Neural progenitor cell (in vitro differentiated cells): ENCODE data around the gene EEF1AKMT3. TPM values are rescaled to one million over a fixed set of nuclear protein-coding genes. Genes with fewer than 3 reads are reported as not detected.
A peak's percentile ranks its signal among the peaks of the same experiment; 100 is the strongest.

Experiments
- DNase-seq: peaks from one replicate; pipeline ENCODE4 v3.0.0-alpha.2; 2016; ENCODE audit warnings: low spot score
- H2AFZ ChIP-seq: fragments of 200-600 bp; sonication (generic); replicated peaks from 2 replicates; pipeline ENCODE4 v1.6.1; 2016; ENCODE audit warnings: antibody characterized with exemption
- H3F3A ChIP-seq: fragments of 200-600 bp; sonication (generic); 2 replicates; pipeline ENCODE4 v1.6.1; 2016; ENCODE audit warnings: antibody characterized with exemption, low read depth
- H3K27ac ChIP-seq: fragments of 200-600 bp; sonication (generic); 2 replicates; pipeline ENCODE4 v1.5.1; 2016; ENCODE audit warnings: mild to moderate bottlenecking
- H3K27me3 ChIP-seq: fragments of 200-600 bp; sonication (generic); 2 replicates; pipeline ENCODE4 v1.6.1; 2016; ENCODE audit warnings: mild to moderate bottlenecking, moderate library complexity
- H3K36me3 ChIP-seq: fragments of 200-600 bp; sonication (generic); 2 replicates; pipeline ENCODE4 v1.5.1; 2016
- H3K4me1 ChIP-seq: fragments of 200-600 bp; sonication (generic); 2 replicates; pipeline ENCODE4 v1.6.1; 2016; ENCODE audit warnings: mixed run types
- H3K4me2 ChIP-seq: fragments of 200-600 bp; sonication (generic); 2 replicates; pipeline ENCODE4 v1.6.1; 2016
- H3K4me3 ChIP-seq: fragments of 200-600 bp; sonication (generic); 2 replicates; pipeline ENCODE4 v1.5.1; 2016
- H3K79me2 ChIP-seq: fragments of 200-600 bp; sonication (generic); 2 replicates; pipeline ENCODE4 v1.6.1; 2016; ENCODE audit warnings: low read depth
- H3K9ac ChIP-seq: fragments of 200-600 bp; sonication (generic); 2 replicates; pipeline ENCODE4 v1.6.1; 2016
- H3K9me3 ChIP-seq: fragments of 200-600 bp; sonication (generic); 2 replicates; pipeline ENCODE4 v1.5.1; 2016; ENCODE audit warnings: low read depth
- H4K20me1 ChIP-seq: fragments of 200-600 bp; sonication (generic); 2 replicates; pipeline ENCODE4 v1.6.1; 2016; ENCODE audit warnings: low read depth
- H3K27ac Mint-ChIP-seq: 3 replicates; pipeline ENCODE4 v1.8.0; 2021; ENCODE audit warnings: mixed read lengths
- H3K27me3 Mint-ChIP-seq: 2 replicates; pipeline ENCODE4 v1.8.0; 2022; ENCODE audit warnings: low read depth, mild to moderate bottlenecking, inconsistent platforms, moderate library complexity, mixed read lengths; ENCODE audit not compliant: insufficient read depth
- H3K36me3 Mint-ChIP-seq: 3 replicates; pipeline ENCODE4 v1.8.0; 2021; ENCODE audit warnings: mixed read lengths
- H3K4me1 Mint-ChIP-seq: 3 replicates; pipeline ENCODE4 v1.8.0; 2021; ENCODE audit warnings: mixed read lengths
- H3K4me3 Mint-ChIP-seq: 3 replicates; pipeline ENCODE4 v1.8.0; 2021; ENCODE audit warnings: mild to moderate bottlenecking, moderate library complexity, mixed read lengths
- H3K9me3 Mint-ChIP-seq: 3 replicates; pipeline ENCODE4 v1.8.0; 2020; ENCODE audit warnings: mixed read lengths
- CTCF ChIP-seq: fragments of 200-600 bp; sonication (generic); IDR thresholded peaks from 2 replicates; pipeline ENCODE4 v1.5.1; 2017; ENCODE audit warnings: antibody characterized with exemption, mild to moderate bottlenecking
- EZH2 ChIP-seq: fragments of 200-600 bp; sonication (generic); IDR thresholded peaks from 2 replicates; pipeline ENCODE4 v1.6.1; 2017; ENCODE audit warnings: antibody characterized with exemption, mild to moderate bottlenecking, moderate library complexity
- EZH2phosphoT487 ChIP-seq: fragments of 200-600 bp; sonication (generic); IDR thresholded peaks from 2 replicates; pipeline ENCODE4 v1.6.1; 2017; ENCODE audit warnings: antibody characterized with exemption
- total RNA-seq: library from RNA; depleted of rRNA; stranded (reverse); fragments of >200 nt; gene quantifications from 2 replicates; pipeline ENCODE4 v1.2.3, GENCODE V29; 2015; ENCODE audit warnings: low replicate concordance

Gene EEF1AKMT3
- total RNA-seq, 1 donor from 2014 or later, result 2.1 TPM

- Histone ChIP-seq H3K79me2 (peaks cover 35% of the 10 kb centered on the region), H2AFZ (no peak overlapping the region), H3K4me1 (peaks cover 31% of the 10 kb centered on the region), H3K27me3 (peaks cover 29% of the 10 kb centered on the region), H3K9me3 (no peaks in the 10 kb centered on the region), H4K20me1 (peaks cover 18% of the 10 kb centered on the region), H3K4me2 (peak overlapping the region; percentile 67), H3K4me3 (peak overlapping the region; percentile 28), H3K27ac (no peak overlapping the region), H3K36me3 (no peaks in the 10 kb centered on the region), H3F3A (peaks cover 53% of the 10 kb centered on the region), H3K9ac (no peak overlapping the region)
- H3K27me3 Mint-ChIP-seq, result peaks cover 36% of the 10 kb centered on the region
- peaks cover 3% of the 10 kb centered on the region for H3K9me3 Mint-ChIP-seq
- peaks cover 31% of the 10 kb centered on the region for H3K36me3 Mint-ChIP-seq
- peak overlapping the region; percentile 98 for H3K4me3 Mint-ChIP-seq
- DNase-seq, result no peak
- H3K27ac Mint-ChIP-seq, result no peak overlapping the region
- peaks cover 50% of the 10 kb centered on the region for H3K4me1 Mint-ChIP-seq
- no peak for TF ChIP-seq EZH2
- TF ChIP-seq CTCF, result no peak
- no peak for TF ChIP-seq EZH2phosphoT487
Observed at GRCh38 chr12:57752668-57753000, 19.8 kb upstream of the EEF1AKMT3 start.

GRCh38 chr12:57753756-57754337 is 18.6 kb upstream of the EEF1AKMT3 start:
- Histone ChIP-seq H3F3A (peaks cover 41% of the 10 kb centered on the region), H3K9me3 (no peaks in the 10 kb centered on the region), H3K36me3 (no peaks in the 10 kb centered on the region), H2AFZ (no peak overlapping the region), H3K4me1 (peaks cover 31% of the 10 kb centered on the region), H4K20me1 (peaks cover 30% of the 10 kb centered on the region), H3K9ac (no peak overlapping the region), H3K27ac (no peak overlapping the region), H3K27me3 (peaks cover 29% of the 10 kb centered on the region), H3K4me2 (peak overlapping the region; percentile 95), H3K79me2 (peaks cover 33% of the 10 kb centered on the region), H3K4me3 (peak overlapping the region; percentile 66)
- DNase-seq, result no peak
- H3K4me1 Mint-ChIP-seq, result peaks cover 50% of the 10 kb centered on the region
- H3K36me3 Mint-ChIP-seq, result peaks cover 31% of the 10 kb centered on the region
- H3K27ac Mint-ChIP-seq, result no peak overlapping the region
- TF ChIP-seq CTCF, result no peak
- TF ChIP-seq EZH2phosphoT487, result no peak
- TF ChIP-seq EZH2, result no peak
- H3K9me3 Mint-ChIP-seq, result peaks cover 3% of the 10 kb centered on the region
- H3K4me3 Mint-ChIP-seq, result peak overlapping the region; percentile 97
- H3K27me3 Mint-ChIP-seq, result peaks cover 36% of the 10 kb centered on the region

GRCh38 chr12:57754411-57755193 is 17.8 kb upstream of the EEF1AKMT3 start, which contains the start of gene MARCHF9:
Gene MARCHF9, plus strand, starts transcription at chr12:57755103. Its CDS starts 426 bp downstream, at chr12:57755529.
- peak within 1 kb of the TSS; percentile 74 for H3K27ac Mint-ChIP-seq
- H3K27me3 ChIP-seq, result peaks cover 29% of the 10 kb centered on the region

More at GRCh38 chr12:57754411-57755193, 17.8 kb upstream of the EEF1AKMT3 start, which contains the start of gene MARCHF9:
- Histone ChIP-seq H4K20me1 (peaks cover 38% of the 10 kb centered on the region), H2AFZ (no peak within 1 kb of the TSS), H3K9me3 (no peaks in the 10 kb centered on the region), H3K9ac (no peak within 1 kb of the TSS), H3K36me3 (no peaks in the 10 kb centered on the region), H3F3A (peaks cover 37% of the 10 kb centered on the region), H3K4me1 (peaks cover 31% of the 10 kb centered on the region), H3K79me2 (peaks cover 26% of the 10 kb centered on the region), H3K4me3 (peak within 1 kb of the TSS; percentile 66), H3K4me2 (peak within 1 kb of the TSS; percentile 95), H3K27ac (no peak within 1 kb of the TSS)
- H3K36me3 Mint-ChIP-seq, result peaks cover 25% of the 10 kb centered on the region
- TF ChIP-seq CTCF (no peak), EZH2phosphoT487 (no peak), EZH2 (no peak)
- peaks cover 50% of the 10 kb centered on the region for H3K4me1 Mint-ChIP-seq
- DNase-seq, result peak; percentile 82
- peak within 1 kb of the TSS; percentile 97 for H3K4me3 Mint-ChIP-seq
- peaks cover 3% of the 10 kb centered on the region for H3K9me3 Mint-ChIP-seq
- H3K27me3 Mint-ChIP-seq, result peaks cover 36% of the 10 kb centered on the region
